Measurements from ENCODE around the gene SLC38A1. TPM values are rescaled to one million over a fixed set of nuclear protein-coding genes. Genes with fewer than 3 reads are reported as not detected.

SLC38A1 gene
- total RNA-seq, 2 donors from 2014 or later = 77.7 to 107 TPM

GRCh38 chr12:46177025-46177424 lies 91.8 kb downstream of the SLC38A1 start:
- Histone ChIP-seq H3K9me3 (ENCODE audit: control insufficient read depth, low read length) (no peaks in the 10 kb centered on the region), H3K27me3 (ENCODE audit: control insufficient read depth, insufficient read depth, low read length, poor library complexity, severe bottlenecking) (no peaks in the 10 kb centered on the region), H3K36me3 (ENCODE audit: control insufficient read depth, insufficient read depth, low read length) (no peaks in the 10 kb centered on the region), H3K4me1 (ENCODE audit: control insufficient read depth, insufficient read depth, low read length) (no peaks in the 10 kb centered on the region), H3K9ac (ENCODE audit: extremely low read depth, low read length, poor library complexity, severe bottlenecking) (no peak overlapping the region), H3K27ac (ENCODE audit: low read depth, low read length) (no peak overlapping the region), H3K4me3 (ENCODE audit: low read length) (no peak overlapping the region)
- Mint-ChIP-seq H3K4me1 (no peaks in the 10 kb centered on the region), H3K9me3 (no peaks in the 10 kb centered on the region), H3K36me3 (ENCODE audit: low read depth) (no peaks in the 10 kb centered on the region), H3K27ac (no peak overlapping the region), H3K4me3 (no peak overlapping the region), H3K27me3 (ENCODE audit: insufficient read depth) (no peaks in the 10 kb centered on the region)
- WGBS, 2 experiments (ENCODE audit: insufficient coverage in 1 of 2, insufficient read length in 1 of 2) = 94 to 100% methylated on average over 1 to 3 of the region's 3 CpGs
- no peak for TF ChIP-seq CTCF (conservative IDR thresholded peaks at IDR 0.05)
- DNase-seq = no peak

- H3K36me3 Mint-ChIP-seq (ENCODE audit: low read depth) = no peaks in the 10 kb centered on the region
- Histone ChIP-seq H3K4me3 (ENCODE audit: low read length) (no peak overlapping the region), H3K27ac (ENCODE audit: low read depth, low read length) (no peak overlapping the region), H3K9ac (ENCODE audit: extremely low read depth, low read length, poor library complexity, severe bottlenecking) (no peak overlapping the region), H3K4me1 (ENCODE audit: control insufficient read depth, insufficient read depth, low read length) (no peaks in the 10 kb centered on the region), H3K27me3 (ENCODE audit: control insufficient read depth, insufficient read depth, low read length, poor library complexity, severe bottlenecking) (no peaks in the 10 kb centered on the region), H3K36me3 (ENCODE audit: control insufficient read depth, insufficient read depth, low read length) (no peaks in the 10 kb centered on the region), H3K9me3 (ENCODE audit: control insufficient read depth, low read length) (no peaks in the 10 kb centered on the region)
- no peaks in the 10 kb centered on the region for H3K27me3 Mint-ChIP-seq (ENCODE audit: insufficient read depth)
- H3K4me1 Mint-ChIP-seq = no peaks in the 10 kb centered on the region
- no peak overlapping the region for H3K27ac Mint-ChIP-seq
- no peak for TF ChIP-seq CTCF (conservative IDR thresholded peaks at IDR 0.05)
- 91 to 95% methylated on average over 5 to 8 of the region's 8 CpGs for WGBS, 2 experiments (ENCODE audit: insufficient coverage in 1 of 2, insufficient read length in 1 of 2)
- no peak overlapping the region for H3K4me3 Mint-ChIP-seq
- DNase-seq = no peak
- H3K9me3 Mint-ChIP-seq = no peaks in the 10 kb centered on the region
These were observed 93.9 kb downstream of the SLC38A1 start for GRCh38 chr12:46174919-46175318.

GRCh38 chr12:46174061-46174662 lies 94.7 kb downstream of the SLC38A1 start:
- Histone ChIP-seq H3K9ac (ENCODE audit: extremely low read depth, low read length, poor library complexity, severe bottlenecking) (no peak overlapping the region), H3K9me3 (ENCODE audit: control insufficient read depth, low read length) (no peaks in the 10 kb centered on the region), H3K4me1 (ENCODE audit: control insufficient read depth, insufficient read depth, low read length) (no peaks in the 10 kb centered on the region), H3K27ac (ENCODE audit: low read depth, low read length) (no peak overlapping the region), H3K36me3 (ENCODE audit: control insufficient read depth, insufficient read depth, low read length) (no peaks in the 10 kb centered on the region), H3K4me3 (ENCODE audit: low read length) (no peak overlapping the region), H3K27me3 (ENCODE audit: control insufficient read depth, insufficient read depth, low read length, poor library complexity, severe bottlenecking) (no peaks in the 10 kb centered on the region)
- no peak for DNase-seq
- no peaks in the 10 kb centered on the region for H3K9me3 Mint-ChIP-seq
- no peak overlapping the region for H3K4me3 Mint-ChIP-seq
- H3K27me3 Mint-ChIP-seq (ENCODE audit: insufficient read depth) = no peaks in the 10 kb centered on the region
- H3K27ac Mint-ChIP-seq = no peak overlapping the region
- no peak for TF ChIP-seq CTCF (conservative IDR thresholded peaks at IDR 0.05)
- no peaks in the 10 kb centered on the region for H3K36me3 Mint-ChIP-seq (ENCODE audit: low read depth)
- WGBS, 2 experiments (ENCODE audit: insufficient coverage in 1 of 2, insufficient read length in 1 of 2) = 90 to 93% methylated on average over 8 to 11 of the region's 12 CpGs
- no peaks in the 10 kb centered on the region for H3K4me1 Mint-ChIP-seq

Measured in endodermal cell (in vitro differentiated cells).